ENCODE measurements around the gene TOPAZ1.

- TF ChIP-seq CTCF (IDR thresholded peaks at IDR 0.05; ENCODE audit: insufficient read depth, low read depth, low read length) (no peak), EZH2 (IDR thresholded peaks at IDR 0.05; ENCODE audit: insufficient read depth, low read length) (no peak)
Observed at GRCh38 chr3:44224131-44224530, 17.6 kb upstream of the TOPAZ1 start.

Data from astrocyte (in vitro differentiated cells and primary cell).